ENCODE measurements around the gene KLK4.

KLK4 gene

GRCh38 chr19:50889638-50890037 lies 21.6 kb downstream of the KLK4 start:
- H3K27ac ChIP-seq: no peak overlapping the region
- H3K4me2 ChIP-seq: peak overlapping the region; percentile 17; the same call in 1 of the 2 replicates
- H3K9me3 ChIP-seq: no peaks in the 10 kb centered on the region
- no peaks in the 10 kb centered on the region; the same call in 1 of the 2 replicates for H3K27me3 ChIP-seq
- no peak overlapping the region for H3K4me3 ChIP-seq
- TF ChIP-seq Cebpa-rat (IDR thresholded peaks at IDR 0.05): no peak
- H3K9ac ChIP-seq: no peak overlapping the region
- H3K36me3 ChIP-seq: no peaks in the 10 kb centered on the region
- peaks cover 18% of the 10 kb centered on the region for H3K4me1 ChIP-seq
- no peaks in the 10 kb centered on the region for H4K20me1 ChIP-seq

- H3K9me3 ChIP-seq: no peaks in the 10 kb centered on the region
- peaks cover 8% of the 10 kb centered on the region; the same call in 1 of the 2 replicates for H3K4me1 ChIP-seq
- H3K4me3 ChIP-seq: no peak overlapping the region
- TF ChIP-seq Cebpa-rat (IDR thresholded peaks at IDR 0.05): no peak
- H3K36me3 ChIP-seq: no peaks in the 10 kb centered on the region
- H4K20me1 ChIP-seq: no peaks in the 10 kb centered on the region
- no peaks in the 10 kb centered on the region for H3K27me3 ChIP-seq
- no peak overlapping the region for H3K9ac ChIP-seq
- no peak overlapping the region for H3K27ac ChIP-seq
- H3K4me2 ChIP-seq: no peak overlapping the region
These were observed 29.0 kb downstream of the KLK4 start for GRCh38 chr19:50882188-50882587.

- H3K4me3 ChIP-seq: no peak overlapping the region
- no peak overlapping the region for H3K27ac ChIP-seq
- no peaks in the 10 kb centered on the region for H4K20me1 ChIP-seq
- no peak overlapping the region for H3K4me2 ChIP-seq
- no peaks in the 10 kb centered on the region for H3K9me3 ChIP-seq
- H3K27me3 ChIP-seq: no peaks in the 10 kb centered on the region
- H3K4me1 ChIP-seq: peaks cover 26% of the 10 kb centered on the region
- TF ChIP-seq Cebpa-rat (IDR thresholded peaks at IDR 0.05): no peak
- H3K36me3 ChIP-seq: no peaks in the 10 kb centered on the region
- H3K9ac ChIP-seq: no peak overlapping the region
These were observed 31.0 kb downstream of the KLK4 start for GRCh38 chr19:50880241-50880640.

- H3K27me3 ChIP-seq: no peaks in the 10 kb centered on the region
These were observed 32.3 kb downstream of the KLK4 start for GRCh38 chr19:50878851-50879250.

GRCh38 chr19:50877338-50877737 lies 33.9 kb downstream of the KLK4 start:
- no peak overlapping the region for H3K9ac ChIP-seq
- H3K36me3 ChIP-seq: no peaks in the 10 kb centered on the region
- H3K27me3 ChIP-seq: no peaks in the 10 kb centered on the region
- no peaks in the 10 kb centered on the region for H3K9me3 ChIP-seq
- H3K4me2 ChIP-seq: no peak overlapping the region
- H3K27ac ChIP-seq: no peak overlapping the region
- peaks cover 45% of the 10 kb centered on the region for H3K4me1 ChIP-seq
- H4K20me1 ChIP-seq: no peaks in the 10 kb centered on the region
- TF ChIP-seq Cebpa-rat (IDR thresholded peaks at IDR 0.05): no peak
- H3K4me3 ChIP-seq: no peak overlapping the region

More at GRCh38 chr19:50878851-50879250, 32.3 kb downstream of the KLK4 start:
- Histone ChIP-seq H3K4me3 (no peak overlapping the region), H3K36me3 (no peaks in the 10 kb centered on the region), H3K9ac (no peak overlapping the region), H3K9me3 (no peaks in the 10 kb centered on the region), H3K27ac (no peak overlapping the region), H3K4me2 (no peak overlapping the region), H4K20me1 (no peaks in the 10 kb centered on the region), H3K4me1 (peaks cover 40% of the 10 kb centered on the region)
- no peak for TF ChIP-seq Cebpa-rat (IDR thresholded peaks at IDR 0.05)

GRCh38 chr19:50876456-50876855 lies 34.7 kb downstream of the KLK4 start:
- no peak overlapping the region for H3K4me3 ChIP-seq
- H3K36me3 ChIP-seq: no peaks in the 10 kb centered on the region
- no peak overlapping the region for H3K9ac ChIP-seq
- H3K27ac ChIP-seq: 0 out of 2 replicates have a peak overlapping the region, but pooled peaks have one; percentile 37
- H4K20me1 ChIP-seq: no peaks in the 10 kb centered on the region
- H3K9me3 ChIP-seq: no peaks in the 10 kb centered on the region
- H3K4me1 ChIP-seq: peaks cover 41% of the 10 kb centered on the region
- no peaks in the 10 kb centered on the region for H3K27me3 ChIP-seq
- no peak for TF ChIP-seq Cebpa-rat (IDR thresholded peaks at IDR 0.05)
- peak overlapping the region; percentile 70 for H3K4me2 ChIP-seq

- no peak overlapping the region for H3K4me3 ChIP-seq
- H3K9ac ChIP-seq: 0 out of 2 replicates have a peak overlapping the region, but pooled peaks have one; percentile 3
- H3K4me2 ChIP-seq: peak overlapping the region; percentile 70
These were observed 35.3 kb downstream of the KLK4 start for GRCh38 chr19:50875795-50876422.

GRCh38 chr19:50874211-50874610 lies 37.0 kb downstream of the KLK4 start:
- H3K27me3 ChIP-seq: no peaks in the 10 kb centered on the region
- H4K20me1 ChIP-seq: no peaks in the 10 kb centered on the region
- no peaks in the 10 kb centered on the region for H3K36me3 ChIP-seq
- H3K27ac ChIP-seq: no peak overlapping the region
- TF ChIP-seq Cebpa-rat (IDR thresholded peaks at IDR 0.05): no peak
- H3K9ac ChIP-seq: no peak overlapping the region
- no peaks in the 10 kb centered on the region for H3K9me3 ChIP-seq
- peaks cover 38% of the 10 kb centered on the region for H3K4me1 ChIP-seq
- H3K4me2 ChIP-seq: peak overlapping the region; percentile 70
- H3K4me3 ChIP-seq: no peak overlapping the region

More at GRCh38 chr19:50875795-50876422, 35.3 kb downstream of the KLK4 start:
- Histone ChIP-seq H3K4me1 (peaks cover 40% of the 10 kb centered on the region), H3K36me3 (no peaks in the 10 kb centered on the region), H3K9me3 (no peaks in the 10 kb centered on the region), H3K27ac (peak overlapping the region; percentile 37; the same call in 1 of the 2 replicates), H4K20me1 (no peaks in the 10 kb centered on the region), H3K27me3 (no peaks in the 10 kb centered on the region)
- TF ChIP-seq Cebpa-rat (IDR thresholded peaks at IDR 0.05): no peak

- H3K4me2 ChIP-seq: peak within 1 kb of the TSS; percentile 70
- H3K36me3 ChIP-seq: no peaks in the 10 kb centered on the region
- H3K9me3 ChIP-seq: no peaks in the 10 kb centered on the region
- peaks cover 38% of the 10 kb centered on the region for H3K4me1 ChIP-seq
- no peaks in the 10 kb centered on the region for H3K27me3 ChIP-seq
- no peak for TF ChIP-seq Cebpa-rat (IDR thresholded peaks at IDR 0.05)
- H3K9ac ChIP-seq: no peak within 1 kb of the TSS
- H3K4me3 ChIP-seq: no peak within 1 kb of the TSS
- no peaks in the 10 kb centered on the region for H4K20me1 ChIP-seq
- no peak within 1 kb of the TSS for H3K27ac ChIP-seq
These were observed 38.1 kb downstream of the KLK4 start, which contains the start of gene KLK2 for GRCh38 chr19:50873056-50873455. KLK2 (plus strand) TSS chr19:50873439; CDS start chr19:50873474, 35 bp downstream.

- Histone ChIP-seq H4K20me1 (no peaks in the 10 kb centered on the region), H3K36me3 (no peaks in the 10 kb centered on the region), H3K4me1 (peaks cover 22% of the 10 kb centered on the region), H3K27ac (no peak overlapping the region), H3K9ac (no peak overlapping the region), H3K9me3 (no peaks in the 10 kb centered on the region), H3K4me2 (no peak overlapping the region), H3K4me3 (no peak overlapping the region), H3K27me3 (no peaks in the 10 kb centered on the region)
- no peak for TF ChIP-seq Cebpa-rat (IDR thresholded peaks at IDR 0.05)
These were observed 40.6 kb downstream of the KLK4 start for GRCh38 chr19:50870417-50871089.
